Endodermal cell (in vitro differentiated cells): ENCODE measurements around the gene KATNBL1. TPM values are rescaled to one million over a fixed set of nuclear protein-coding genes. Genes with fewer than 3 reads are reported as not detected.
A peak's percentile ranks its signal among the peaks of the same experiment; 100 is the strongest.

Experiments
- DNase-seq: peaks from one replicate; pipeline ENCODE4 v3.0.0-alpha.2; 2017
- H3K27ac ChIP-seq: 2 replicates; pipeline ENCODE4 v1.5.1; 2013; ENCODE audit warnings: mild to moderate bottlenecking, low read depth, low read length, moderate library complexity
- H3K27me3 ChIP-seq: 2 replicates; pipeline ENCODE4 v1.6.1; 2013; ENCODE audit warnings: mild to moderate bottlenecking, low read length, moderate library complexity; ENCODE audit not compliant: insufficient read depth, control insufficient read depth, poor library complexity, severe bottlenecking
- H3K36me3 ChIP-seq: 2 replicates; pipeline ENCODE4 v1.7.0; 2013; ENCODE audit warnings: mild to moderate bottlenecking, low read length, moderate library complexity; ENCODE audit not compliant: control insufficient read depth, insufficient read depth
- H3K4me1 ChIP-seq: one replicate; pipeline ENCODE4 v1.7.0; 2013; ENCODE audit warnings: low read length; ENCODE audit not compliant: control insufficient read depth, insufficient read depth
- H3K4me3 ChIP-seq: 2 replicates; pipeline ENCODE4 v1.5.1; 2013; ENCODE audit warnings: mild to moderate bottlenecking, low read length, moderate library complexity
- H3K9ac ChIP-seq: 2 replicates; pipeline ENCODE4 v1.6.1; 2013; ENCODE audit warnings: mild to moderate bottlenecking, low read length, moderate library complexity; ENCODE audit not compliant: poor library complexity, severe bottlenecking; ENCODE audit errors: extremely low read depth
- H3K9me3 ChIP-seq: 2 replicates; pipeline ENCODE4 v1.6.1; 2013; ENCODE audit warnings: mild to moderate bottlenecking, low read length, moderate library complexity; ENCODE audit not compliant: control insufficient read depth
- H3K27ac Mint-ChIP-seq: 2 replicates; pipeline ENCODE4 v1.8.0; 2020; ENCODE audit warnings: mixed read lengths
- H3K27me3 Mint-ChIP-seq: 2 replicates; pipeline ENCODE4 v1.8.0; 2021; ENCODE audit warnings: mild to moderate bottlenecking, mixed read lengths; ENCODE audit not compliant: insufficient read depth
- H3K36me3 Mint-ChIP-seq: 2 replicates; pipeline ENCODE4 v1.8.0; 2020; ENCODE audit warnings: low read depth, mixed read lengths
- H3K4me1 Mint-ChIP-seq: 2 replicates; pipeline ENCODE4 v1.8.0; 2020; ENCODE audit warnings: mixed read lengths
- H3K4me3 Mint-ChIP-seq: 2 replicates; pipeline ENCODE4 v1.8.0; 2020; ENCODE audit warnings: mild to moderate bottlenecking, moderate library complexity, mixed read lengths
- H3K9me3 Mint-ChIP-seq: 2 replicates; pipeline ENCODE4 v1.8.0; 2020; ENCODE audit warnings: mild to moderate bottlenecking, mixed read lengths
- CTCF ChIP-seq: fragments of 200-600 bp; sonication (generic); conservative IDR thresholded peaks from 2 replicates; pipeline ENCODE4 v1.5.0; 2021; ENCODE audit warnings: antibody characterized with exemption, mild to moderate bottlenecking
- WGBS, 2 experiments: methylation state at CpG; one replicate each; pipeline versions ENCODE4 v1.1.5 to v1.1.7; 2013; ENCODE audit warnings: missing lambda C conversion rate in 2 of 2, mixed read lengths in 1 of 2; ENCODE audit not compliant: insufficient coverage in 1 of 2, insufficient read length in 1 of 2; 5-methylcytosine and 5-hydroxymethylcytosine counted together
- long read RNA-seq, 4 experiments: library from polyadenylated mRNA in 2 of 4; library from RNA in 1 of 4; library from capped mRNA in 1 of 4; stranded (forward) in 3 of 4; unstranded in 1 of 4; transcript quantifications; one replicate each; pipeline ENCODE4 v2.0.0, GENCODE V29; 2020 to 2021; ENCODE audit warnings: inconsistent platforms in 1 of 4
- polyA plus RNA-seq, 2 experiments: library from polyadenylated mRNA; stranded (reverse); fragments of 50-300 nt; gene quantifications; one replicate each; pipeline ENCODE4 v1.2.3, GENCODE V29; 2013
- total RNA-seq, 2 donors: library from RNA; stranded (reverse); fragmentation: NEBNext Ultra II Directional in 1 of 2; extraction: Animal tissue kit (Norgen Biotek cat#: 25700) in 1 of 2; gene quantifications; 2 replicates in 1 of 2; 3 replicates in 1 of 2; pipeline ENCODE4 v1.2.1, GENCODE V29; 2021

The KATNBL1 gene
- 10 to 100 TPM; 54.3 to 71.8 TPM for total RNA-seq
- 74.8 TPM for polyA plus RNA-seq (2013, experiment 1 of 2)
- polyA plus RNA-seq (2013, experiment 2 of 2): 72.4 TPM
- long read RNA-seq, experiment 1, transcript KATNBL1-201 (10 exons, 2,723 nt): major isoform, 6 of 19 reads
- long read RNA-seq, experiment 1, partial matches to known transcripts: 2 of 19 reads
- long read RNA-seq, experiment 1, other reads (novel, unspliced or antisense): 9 of 19 reads
- long read RNA-seq, experiment 2, transcript KATNBL1-201 (10 exons, 2,723 nt): major isoform, 40 of 84 reads
- long read RNA-seq, experiment 2, partial matches to known transcripts: 1 of 84 reads
- long read RNA-seq, experiment 2, other reads (novel, unspliced or antisense): 38 of 84 reads
- long read RNA-seq, experiment 3, transcript KATNBL1-201 (10 exons, 2,723 nt): major isoform, 80 of 137 reads
- long read RNA-seq, experiment 3, transcript KATNBL1-214 (5 exons, 924 nt): minor isoform, 18 of 137 reads
- long read RNA-seq, experiment 3, partial matches to known transcripts: 11 of 137 reads
- long read RNA-seq, experiment 3, other reads (novel, unspliced or antisense): 26 of 137 reads
- long read RNA-seq, experiment 4, transcript KATNBL1-201 (10 exons, 2,723 nt): major isoform, 76 of 120 reads
- long read RNA-seq, experiment 4, partial matches to known transcripts: 4 of 120 reads
- long read RNA-seq, experiment 4, other reads (novel, unspliced or antisense): 36 of 120 reads

GRCh38 chr15:34209421-34210282, at the start of gene KATNBL1:
Gene KATNBL1 (minus strand): TSS chr15:34210096. CDS start chr15:34163676, 46,420 bp downstream.
- peak; percentile 98 for TF ChIP-seq CTCF
- peak; percentile 99 for DNase-seq
- Histone ChIP-seq H3K9me3 (no peaks in the 10 kb centered on the region), H3K36me3 (peaks cover 10% of the 10 kb centered on the region), H3K4me1 (no peaks in the 10 kb centered on the region), H3K9ac (peak within 1 kb of the TSS; percentile 75), H3K27ac (peak within 1 kb of the TSS; percentile 85), H3K4me3 (peak within 1 kb of the TSS; percentile 84), H3K27me3 (no peaks in the 10 kb centered on the region)
- peaks cover 23% of the 10 kb centered on the region for H3K4me1 Mint-ChIP-seq
- peaks cover 14% of the 10 kb centered on the region for H3K36me3 Mint-ChIP-seq
- peak within 1 kb of the TSS; percentile 91 for H3K27ac Mint-ChIP-seq
- no peaks in the 10 kb centered on the region for H3K9me3 Mint-ChIP-seq
- H3K4me3 Mint-ChIP-seq: peak within 1 kb of the TSS; percentile 84
- WGBS, 2 experiments: 1% methylated on average over 25 to 81 of the region's 81 CpGs
- H3K27me3 Mint-ChIP-seq: no peaks in the 10 kb centered on the region

- no peaks in the 10 kb centered on the region for H3K4me1 ChIP-seq
- Mint-ChIP-seq H3K4me1 (peaks cover 1% of the 10 kb centered on the region), H3K36me3 (peaks cover 2% of the 10 kb centered on the region), H3K9me3 (no peaks in the 10 kb centered on the region), H3K4me3 (no peak overlapping the region), H3K27ac (no peak overlapping the region), H3K27me3 (no peaks in the 10 kb centered on the region)
- TF ChIP-seq CTCF: no peak
- peaks cover 4% of the 10 kb centered on the region for H3K36me3 ChIP-seq
- H3K27ac ChIP-seq: no peak overlapping the region
- H3K9ac ChIP-seq: no peak overlapping the region
- no peaks in the 10 kb centered on the region for H3K27me3 ChIP-seq
- no peaks in the 10 kb centered on the region for H3K9me3 ChIP-seq
- 85 to 95% methylated on average over 3 of the region's 3 CpGs for WGBS, 2 experiments
- H3K4me3 ChIP-seq: no peak overlapping the region
- DNase-seq: no peak
These were observed 49.7 kb upstream of the KATNBL1 start for GRCh38 chr15:34259566-34259965.

GRCh38 chr15:34258151-34258550, 48.3 kb upstream of the KATNBL1 start:
- no peak overlapping the region for H3K27ac ChIP-seq
- H3K4me1 ChIP-seq: no peaks in the 10 kb centered on the region
- H3K36me3 ChIP-seq: peaks cover 4% of the 10 kb centered on the region
- TF ChIP-seq CTCF: no peak
- H3K4me3 ChIP-seq: no peak overlapping the region
- H3K9ac ChIP-seq: no peak overlapping the region
- no peaks in the 10 kb centered on the region for H3K9me3 Mint-ChIP-seq
- no peaks in the 10 kb centered on the region for H3K27me3 Mint-ChIP-seq
- no peaks in the 10 kb centered on the region for H3K4me1 Mint-ChIP-seq
- no peak for DNase-seq
- H3K27me3 ChIP-seq: no peaks in the 10 kb centered on the region
- H3K9me3 ChIP-seq: no peaks in the 10 kb centered on the region
- peak overlapping the region; percentile 28 for H3K27ac Mint-ChIP-seq
- H3K36me3 Mint-ChIP-seq: peaks cover 6% of the 10 kb centered on the region
- H3K4me3 Mint-ChIP-seq: no peak overlapping the region
- WGBS, 2 experiments: 67 to 88% methylated on average over 2 of the region's 2 CpGs
